NCI-H2081 (cell line): Measurements from ENCODE around the gene HSD11B1L.
"Not testable (repeated sequence)": the region's sequence is repeated elsewhere in the genome, so short reads cannot be mapped to it uniquely, and the experiment has no call there.

ENCODE experiments used
- DNase-seq, 2 experiments: peaks; one replicate each; lab custom pipeline; 2025; lab: John Stamatoyannopoulos, UW

Gene HSD11B1L

GRCh38 chr19:5687360-5688198 lies 6.8 kb downstream of the HSD11B1L start:
- no peak for DNase-seq

- DNase-seq, result not testable (repeated sequence)
Observed at GRCh38 chr19:5688262-5688881, 7.5 kb downstream of the HSD11B1L start.

GRCh38 chr19:5690125-5690954 lies 9.5 kb downstream of the HSD11B1L start, which contains the start of gene RPL36:
RPL36 (plus strand) TSS chr19:5690295; CDS start chr19:5690508, 213 bp downstream.
- DNase-seq, result peak; percentile 95 to 96

- peak; percentile 65 to 72 for DNase-seq
Observed at GRCh38 chr19:5690955-5691821, 10.4 kb downstream of the HSD11B1L start.

- no peak for DNase-seq
Observed at GRCh38 chr19:5691822-5692722, 11.2 kb downstream of the HSD11B1L start.

- DNase-seq, result no peak
Observed at GRCh38 chr19:5692723-5693194, 11.9 kb downstream of the HSD11B1L start.

- no peak for DNase-seq
Observed at GRCh38 chr19:5693195-5694166, 12.7 kb downstream of the HSD11B1L start.

- no peak for DNase-seq
Observed at GRCh38 chr19:5694167-5694955, 13.5 kb downstream of the HSD11B1L start.

- no peak for DNase-seq
Observed at GRCh38 chr19:5694956-5695648, 14.3 kb downstream of the HSD11B1L start.

GRCh38 chr19:5695649-5696195 lies 14.9 kb downstream of the HSD11B1L start:
- DNase-seq, result no peak

- DNase-seq, result no peak
Observed at GRCh38 chr19:5696196-5697021, 15.6 kb downstream of the HSD11B1L start.

GRCh38 chr19:5697022-5697889 lies 16.4 kb downstream of the HSD11B1L start:
- no peak for DNase-seq

GRCh38 chr19:5697890-5698634 lies 17.2 kb downstream of the HSD11B1L start:
- no peak for DNase-seq

GRCh38 chr19:5698635-5699422 lies 18.0 kb downstream of the HSD11B1L start:
- no peak for DNase-seq
